ENCODE data around the gene CBX1.

DNA sequence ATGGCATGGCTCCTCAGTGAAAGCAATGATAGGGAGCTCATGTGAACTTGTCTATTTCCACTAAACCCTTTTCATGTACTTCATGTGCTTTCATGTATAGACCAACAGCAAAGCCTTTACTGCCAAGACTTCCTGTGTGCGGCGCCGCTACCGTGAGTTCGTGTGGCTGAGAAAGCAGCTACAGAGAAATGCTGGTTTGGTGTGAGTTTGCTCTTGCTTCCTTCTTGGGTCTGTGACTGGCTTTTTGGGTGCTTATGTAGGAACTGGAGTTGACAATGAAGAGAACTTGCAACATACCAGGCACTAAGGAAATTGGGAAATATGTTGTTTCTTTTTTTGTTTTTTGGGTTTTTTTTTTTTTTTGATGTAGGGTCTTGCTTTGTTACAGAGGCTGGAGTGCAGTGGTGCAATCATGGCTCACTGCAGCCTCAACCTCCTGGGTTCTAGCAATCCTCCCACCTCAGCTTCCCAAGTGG, 12.0 kb upstream of the CBX1 start:
- TF ChIP-seq EZH2 (IDR thresholded peaks at IDR 0.05; ENCODE audit: borderline replicate concordance, insufficient read depth, low read length, poor library complexity, severe bottlenecking): no peak
- no peak for TF ChIP-seq CTCF (IDR thresholded peaks at IDR 0.05; ENCODE audit: poor library complexity, severe bottlenecking)
- TF ChIP-seq, protein P1, sequence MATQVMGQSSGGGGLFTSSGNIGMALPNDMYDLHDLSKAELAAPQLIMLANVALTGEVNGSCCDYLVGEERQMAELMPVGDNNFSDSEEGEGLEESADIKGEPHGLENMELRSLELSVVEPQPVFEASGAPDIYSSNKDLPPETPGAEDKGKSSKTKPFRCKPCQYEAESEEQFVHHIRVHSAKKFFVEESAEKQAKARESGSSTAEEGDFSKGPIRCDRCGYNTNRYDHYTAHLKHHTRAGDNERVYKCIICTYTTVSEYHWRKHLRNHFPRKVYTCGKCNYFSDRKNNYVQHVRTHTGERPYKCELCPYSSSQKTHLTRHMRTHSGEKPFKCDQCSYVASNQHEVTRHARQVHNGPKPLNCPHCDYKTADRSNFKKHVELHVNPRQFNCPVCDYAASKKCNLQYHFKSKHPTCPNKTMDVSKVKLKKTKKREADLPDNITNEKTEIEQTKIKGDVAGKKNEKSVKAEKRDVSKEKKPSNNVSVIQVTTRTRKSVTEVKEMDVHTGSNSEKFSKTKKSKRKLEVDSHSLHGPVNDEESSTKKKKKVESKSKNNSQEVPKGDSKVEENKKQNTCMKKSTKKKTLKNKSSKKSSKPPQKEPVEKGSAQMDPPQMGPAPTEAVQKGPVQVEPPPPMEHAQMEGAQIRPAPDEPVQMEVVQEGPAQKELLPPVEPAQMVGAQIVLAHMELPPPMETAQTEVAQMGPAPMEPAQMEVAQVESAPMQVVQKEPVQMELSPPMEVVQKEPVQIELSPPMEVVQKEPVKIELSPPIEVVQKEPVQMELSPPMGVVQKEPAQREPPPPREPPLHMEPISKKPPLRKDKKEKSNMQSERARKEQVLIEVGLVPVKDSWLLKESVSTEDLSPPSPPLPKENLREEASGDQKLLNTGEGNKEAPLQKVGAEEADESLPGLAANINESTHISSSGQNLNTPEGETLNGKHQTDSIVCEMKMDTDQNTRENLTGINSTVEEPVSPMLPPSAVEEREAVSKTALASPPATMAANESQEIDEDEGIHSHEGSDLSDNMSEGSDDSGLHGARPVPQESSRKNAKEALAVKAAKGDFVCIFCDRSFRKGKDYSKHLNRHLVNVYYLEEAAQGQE (IDR thresholded peaks at IDR 0.05; ENCODE audit: borderline replicate concordance): no peak

Data from neural cell (in vitro differentiated cells).